ENCODE measurements around the gene C2orf92.

The C2orf92 gene

DNA sequence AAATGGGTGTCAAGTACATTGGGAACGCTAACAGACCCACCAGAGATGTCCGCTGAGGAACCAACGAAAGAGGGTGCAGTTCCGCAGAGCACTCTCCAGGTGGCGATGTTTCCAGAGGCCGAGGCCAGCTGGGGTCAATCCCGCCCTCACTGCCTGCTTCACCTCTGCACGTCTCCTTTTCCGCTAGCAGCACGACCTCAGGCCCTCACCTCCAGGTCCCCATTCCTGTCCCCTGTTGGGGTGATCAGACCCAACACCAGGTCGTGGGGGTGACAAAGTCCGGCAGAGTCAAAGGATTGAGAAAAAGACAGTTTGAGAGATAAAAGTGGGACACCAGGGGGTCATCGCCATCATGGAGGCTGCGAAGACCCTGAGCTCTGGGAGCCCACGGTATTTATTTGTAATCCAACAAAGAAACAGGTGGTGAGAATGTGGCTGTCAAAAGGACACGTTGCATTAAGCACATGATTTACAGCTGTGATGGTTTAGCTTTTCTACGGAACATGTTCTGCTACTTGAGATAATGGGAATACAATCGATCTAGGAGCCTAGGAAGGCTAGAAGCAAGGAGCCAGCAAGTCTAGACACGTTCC is 71.2 kb downstream of the C2orf92 start:
- FAIRE-seq (peak; percentile 63), DNase-seq (ENCODE audit: insufficient read length, low spot score) (peak; percentile 71)

DNA sequence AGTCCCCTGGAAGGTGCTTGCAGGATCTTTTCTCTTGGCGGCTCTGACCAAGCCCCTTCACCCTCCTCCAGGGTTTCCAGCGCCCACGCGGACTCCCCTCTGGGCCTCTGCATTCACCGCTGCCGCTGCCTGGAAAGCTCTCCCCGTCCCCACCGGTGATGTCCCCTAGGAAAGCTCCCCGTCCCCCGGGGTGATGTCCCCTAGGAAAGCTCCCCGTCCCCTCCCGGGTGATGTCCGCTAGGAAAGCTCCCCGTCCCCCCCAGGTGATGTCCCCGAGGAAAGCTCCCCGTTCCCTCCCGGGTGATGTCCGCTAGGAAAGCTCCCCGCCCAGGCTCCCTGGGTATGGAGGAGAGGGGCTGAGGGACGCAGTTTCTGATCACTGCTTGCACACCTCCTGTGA is 71.7 kb downstream of the C2orf92 start:
- no peak for FAIRE-seq
- DNase-seq (ENCODE audit: insufficient read length, low spot score) = no peak

DNA sequence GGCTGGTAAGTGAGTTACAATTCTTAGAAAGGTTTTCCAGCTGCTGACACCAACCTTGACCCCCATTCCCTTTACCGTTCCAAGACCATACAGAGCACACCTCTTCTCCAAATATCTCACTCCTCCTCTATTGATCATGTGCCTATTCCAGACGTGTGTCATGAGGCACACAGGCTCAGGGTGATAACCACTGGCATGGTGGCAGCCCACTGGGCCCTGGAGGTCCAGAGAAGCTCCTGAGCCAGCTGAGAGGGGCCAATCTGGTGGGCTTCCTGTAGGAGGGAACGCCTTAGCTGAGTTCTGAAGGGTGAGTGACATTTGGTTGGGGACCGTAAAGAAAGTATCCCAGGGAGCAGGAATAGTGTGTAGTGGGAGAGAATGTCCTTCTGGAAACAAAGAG is 72.2 kb downstream of the C2orf92 start:
- FAIRE-seq = peak; percentile 40
- no peak for DNase-seq (ENCODE audit: insufficient read length, low spot score)

DNA sequence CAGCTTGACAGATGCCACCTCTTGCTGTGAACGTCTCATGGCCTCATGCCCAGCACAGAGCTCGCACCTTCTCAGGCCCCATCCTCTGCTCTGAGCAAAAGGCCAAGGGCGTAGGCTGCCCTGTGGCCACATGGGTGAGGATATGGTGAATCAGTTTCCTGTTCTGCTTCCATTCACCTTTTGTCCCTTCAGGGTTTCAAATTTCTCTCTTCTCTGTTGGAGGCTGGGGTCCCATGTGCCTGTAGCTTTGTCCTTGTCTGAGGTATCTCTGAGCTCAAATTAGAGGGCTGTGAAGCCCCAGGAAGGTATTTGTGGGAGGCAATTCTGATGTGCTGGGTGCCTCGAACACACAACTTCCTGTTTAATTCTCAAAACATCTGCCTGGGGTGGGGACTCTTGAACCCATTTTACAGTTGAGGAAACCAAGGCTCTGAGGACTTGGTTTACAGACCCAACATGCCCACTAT is 72.9 kb downstream of the C2orf92 start:
- FAIRE-seq (no peak), DNase-seq (ENCODE audit: insufficient read length, low spot score) (no peak)

DNA sequence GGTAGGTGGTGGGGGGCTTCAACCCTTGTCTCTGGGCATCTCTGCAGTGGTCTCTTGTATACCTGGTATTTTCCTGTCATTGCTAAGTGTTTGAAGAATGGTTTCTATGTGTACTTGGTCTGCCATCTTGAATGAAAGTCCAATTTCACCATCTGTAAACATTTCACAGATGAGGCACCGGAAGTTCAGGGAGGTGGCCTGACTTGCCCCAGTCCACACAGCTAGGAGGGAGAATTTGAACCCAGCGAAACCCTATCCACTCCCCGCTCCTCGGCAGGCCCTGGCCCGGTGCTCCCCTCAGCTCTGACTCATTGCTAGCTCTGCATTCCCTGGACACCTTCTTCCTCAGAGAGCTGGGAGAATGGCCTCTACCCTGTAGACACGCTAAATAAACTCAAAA is 74.4 kb downstream of the C2orf92 start:
- no peak for FAIRE-seq
- no peak for DNase-seq (ENCODE audit: insufficient read length, low spot score)

DNA sequence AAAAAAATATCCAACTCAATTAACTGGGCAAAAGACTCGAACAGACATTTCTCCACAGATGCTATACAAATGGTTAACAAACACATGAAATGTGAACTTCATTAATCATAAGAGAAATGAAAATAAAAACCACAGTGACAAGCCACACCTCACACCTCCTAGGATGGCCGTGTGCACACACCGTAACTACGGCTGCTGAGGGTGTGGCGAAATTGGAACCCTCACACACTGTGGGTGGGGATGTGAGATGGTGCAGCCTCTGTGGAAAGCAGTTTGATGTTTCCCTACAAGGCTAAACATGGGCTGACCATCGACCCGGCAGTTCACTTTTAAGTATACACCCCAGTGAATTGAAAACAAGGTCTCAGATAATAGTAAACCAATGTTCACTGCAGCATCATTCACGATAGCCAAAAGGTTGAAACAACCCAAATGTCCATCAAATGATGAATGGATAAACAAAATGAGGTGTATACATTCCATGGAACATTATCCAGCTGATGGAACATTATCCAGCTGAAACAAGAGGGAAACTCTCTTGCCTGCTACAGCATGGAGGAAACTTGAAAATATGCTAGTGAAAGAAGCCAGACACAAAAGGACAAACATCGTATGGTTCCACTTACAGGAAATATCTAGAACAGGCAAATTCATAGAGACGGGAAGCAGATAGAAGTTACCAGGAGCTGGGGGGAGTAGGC is 76.1 kb downstream of the C2orf92 start:
- DNase-seq (ENCODE audit: insufficient read length, low spot score) = no peak

DNA sequence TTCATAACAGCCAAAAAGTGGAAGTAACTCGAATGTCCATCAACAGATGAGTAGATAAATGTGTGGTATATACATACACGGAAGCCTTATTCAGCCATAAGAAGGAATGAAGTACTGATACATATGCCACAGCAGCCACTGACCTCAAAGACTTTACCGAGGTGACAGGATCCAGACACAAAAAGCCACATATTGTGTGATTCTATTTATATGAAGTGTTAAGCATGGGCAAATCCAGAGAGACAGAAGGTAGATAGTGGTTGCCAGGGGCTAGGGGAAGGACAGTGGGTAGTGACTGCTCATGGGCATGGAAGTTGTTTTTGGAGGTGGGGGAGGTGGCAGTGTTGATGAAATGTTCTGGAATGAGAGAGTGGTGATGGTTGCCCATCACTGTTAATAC is 77.8 kb downstream of the C2orf92 start:
- DNase-seq (ENCODE audit: insufficient read length, low spot score) = no peak
- no peak for FAIRE-seq

More for the DNA sequence above, 76.1 kb downstream of the C2orf92 start:
- FAIRE-seq = peak; percentile 69

DNA sequence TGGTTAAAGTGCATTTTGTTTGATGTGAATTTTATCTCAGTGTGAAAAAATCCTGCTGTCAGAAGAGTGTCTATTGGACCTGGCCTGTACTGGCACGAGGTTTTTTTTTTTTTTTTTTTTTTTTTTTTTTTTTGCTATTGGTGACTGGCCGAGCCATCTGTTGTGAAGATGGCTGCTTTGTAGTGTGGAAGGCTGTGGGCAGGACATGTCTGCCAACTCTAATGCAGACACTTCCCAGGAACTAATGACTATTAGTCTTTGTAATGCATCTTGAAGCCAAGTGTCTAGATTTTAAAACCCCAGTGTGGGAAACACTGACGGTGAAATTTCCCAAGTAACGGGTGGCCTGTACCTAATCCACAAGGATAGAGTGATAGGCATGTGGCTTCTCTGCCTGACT is 78.2 kb downstream of the C2orf92 start:
- FAIRE-seq (no peak), DNase-seq (ENCODE audit: insufficient read length, low spot score) (no peak)

DNA sequence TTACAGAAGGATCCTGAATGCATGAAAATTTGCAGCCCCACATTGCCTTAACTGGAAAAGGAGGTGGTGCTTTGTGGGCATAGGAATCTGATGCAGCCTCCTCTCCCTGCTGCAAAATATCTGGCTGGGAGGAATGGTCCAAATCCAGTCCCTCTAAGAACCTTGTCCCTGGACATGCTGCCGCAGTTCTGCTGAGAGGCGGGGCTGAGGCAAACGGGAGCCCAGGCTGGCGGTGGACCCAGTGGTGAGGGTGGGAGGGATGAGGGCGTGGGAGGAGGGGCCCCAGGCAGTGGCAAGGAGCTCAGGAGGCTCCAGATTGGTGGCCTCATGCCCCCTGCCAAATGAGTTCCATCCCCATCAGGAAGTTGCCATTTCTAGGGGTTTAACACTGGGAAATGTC is 80.1 kb downstream of the C2orf92 start:
- no peak for DNase-seq (ENCODE audit: insufficient read length, low spot score)
- FAIRE-seq = no peak

DNA sequence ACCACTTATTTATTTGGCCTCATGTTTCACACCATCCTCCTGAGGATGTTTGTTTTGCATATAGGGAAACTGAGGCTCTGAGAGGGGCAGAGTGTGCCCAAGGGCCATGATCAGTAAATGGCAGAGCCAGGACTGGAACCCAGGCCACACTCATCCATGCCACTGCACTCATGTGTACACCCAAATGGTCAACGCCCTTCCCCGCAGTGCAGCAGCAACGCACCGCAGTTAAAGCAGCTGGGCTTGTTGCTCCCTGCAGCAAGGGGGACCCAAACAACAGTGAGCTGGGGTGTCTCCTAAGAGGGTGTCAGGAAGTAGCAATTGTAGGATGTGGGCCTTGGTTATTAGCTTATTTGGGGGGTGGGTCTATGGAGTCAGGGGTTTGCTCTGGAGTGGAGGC is 80.5 kb downstream of the C2orf92 start:
- FAIRE-seq (no peak), DNase-seq (ENCODE audit: insufficient read length, low spot score) (no peak)

DNA sequence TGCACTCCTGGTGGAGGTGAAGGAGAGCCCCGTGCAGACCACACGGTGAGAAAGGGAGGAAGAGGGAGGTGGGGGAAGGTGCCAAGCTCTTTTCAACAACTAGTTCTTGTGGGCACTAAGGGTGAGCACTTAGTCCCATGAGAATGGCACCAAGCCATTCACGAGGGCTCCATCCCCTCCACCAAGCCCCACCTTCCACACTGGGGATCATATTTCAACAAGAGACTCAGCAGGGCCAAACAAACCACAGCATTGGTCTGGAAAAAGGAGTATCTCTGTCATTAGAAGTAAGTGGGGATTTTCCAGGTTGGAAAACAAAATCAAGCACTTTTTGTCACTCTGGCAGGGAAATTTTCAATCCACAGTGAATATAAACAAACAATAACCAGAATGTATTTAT is 82.2 kb downstream of the C2orf92 start:
- FAIRE-seq = peak; percentile 4
- DNase-seq (ENCODE audit: insufficient read length, low spot score) = no peak

Data from HTR-8/SVneo (cell line).